Right atrium auricular region (tissue), 2 donors: ENCODE data around the gene PHKB. TPM values are rescaled to one million over a fixed set of nuclear protein-coding genes. Genes with fewer than 3 reads are reported as not detected.

Experiments used
- DNase-seq: peaks from one replicate; pipeline ENCODE4 v3.0.0-alpha.2; 2019; ENCODE audit warnings: low spot score
- H3K27ac ChIP-seq, 2 donors: fragments of 200-600 bp; sonication (generic); 1 replicate in 1 of 2; 2 replicates in 1 of 2; pipeline ENCODE4 v1.5.1; 2016 to 2019
- H3K27me3 ChIP-seq, 2 donors: fragments of 200-600 bp; sonication (generic); one replicate each; pipeline versions ENCODE4 v1.5.1 to v1.6.0; 2017 to 2019
- H3K36me3 ChIP-seq: fragments of 200-600 bp; sonication (generic); one replicate; pipeline ENCODE4 v1.5.1; 2016
- H3K4me1 ChIP-seq, 2 donors: fragments of 200-600 bp; sonication (generic); one replicate each; pipeline versions ENCODE4 v1.5.1 to v1.6.0; 2017 to 2019
- H3K4me3 ChIP-seq, 2 donors: fragments of 200-600 bp; sonication (generic); 1 replicate in 1 of 2; 2 replicates in 1 of 2; pipeline ENCODE4 v1.5.1; 2017 to 2019; ENCODE audit warnings: mild to moderate bottlenecking in 1 of 2, moderate library complexity in 1 of 2
- H3K9me3 ChIP-seq, 2 donors: fragments of 200-600 bp; sonication (generic); one replicate each; pipeline ENCODE4 v1.5.1; 2019
- CTCF ChIP-seq, 2 donors: fragments of 200-600 bp; sonication (generic); IDR thresholded peaks; one replicate each; pipeline ENCODE4 v1.5.1; 2019; ENCODE audit warnings: antibody characterized with exemption in 2 of 2
- total RNA-seq, 2 donors: library from RNA; depleted of rRNA; stranded (reverse); fragments of >200 nt; gene quantifications; one replicate each; pipeline ENCODE4 v1.1.0, GENCODE V29; 2016

Gene PHKB
- total RNA-seq, 2 donors from 2014 or later = 43.4 to 43.7 TPM

- peaks cover 0 to 23% of the 10 kb centered on the region in 2 donors for H3K4me1 ChIP-seq
- no peaks in the 10 kb centered on the region for H3K9me3 ChIP-seq
- H3K4me3 ChIP-seq = no peak overlapping the region
- no peak for DNase-seq
- no peaks in the 10 kb centered on the region for H3K27me3 ChIP-seq
- no peaks in the 10 kb centered on the region for H3K36me3 ChIP-seq
- H3K27ac ChIP-seq = no peak overlapping the region
- no peak for TF ChIP-seq CTCF (IDR thresholded peaks at IDR 0.05)
Measured at GRCh38 chr16:47473792-47474191, 12.7 kb downstream of the PHKB start.

GRCh38 chr16:47475786-47476185, 14.7 kb downstream of the PHKB start:
- no peaks in the 10 kb centered on the region for H3K27me3 ChIP-seq
- no peak for TF ChIP-seq CTCF (IDR thresholded peaks at IDR 0.05)
- DNase-seq = no peak
- no peaks in the 10 kb centered on the region for H3K36me3 ChIP-seq
- H3K4me3 ChIP-seq = no peak overlapping the region
- H3K4me1 ChIP-seq = peaks cover 0 to 27% of the 10 kb centered on the region in 2 donors
- no peaks in the 10 kb centered on the region for H3K9me3 ChIP-seq
- H3K27ac ChIP-seq = peak overlapping the region; percentile 26 to 64

- TF ChIP-seq CTCF (IDR thresholded peaks at IDR 0.05) = no peak
- no peak for DNase-seq
- Histone ChIP-seq H3K36me3 (no peaks in the 10 kb centered on the region), H3K27ac (no peak overlapping the region), H3K9me3 (no peaks in the 10 kb centered on the region), H3K4me1 (peaks cover 0 to 27% of the 10 kb centered on the region in 2 donors), H3K4me3 (no peak overlapping the region), H3K27me3 (no peaks in the 10 kb centered on the region)
Measured at GRCh38 chr16:47476654-47477345, 15.7 kb downstream of the PHKB start.

- Histone ChIP-seq H3K27ac (no peak overlapping the region), H3K9me3 (no peaks in the 10 kb centered on the region), H3K27me3 (no peaks in the 10 kb centered on the region), H3K4me1 (peaks cover 0 to 27% of the 10 kb centered on the region in 2 donors), H3K4me3 (no peak overlapping the region), H3K36me3 (no peaks in the 10 kb centered on the region)
- no peak for DNase-seq
- no peak for TF ChIP-seq CTCF (IDR thresholded peaks at IDR 0.05)
Measured at GRCh38 chr16:47477679-47478078, 16.5 kb downstream of the PHKB start.

GRCh38 chr16:47480410-47480809, 19.3 kb downstream of the PHKB start:
- peaks cover 0 to 22% of the 10 kb centered on the region in 2 donors for H3K4me1 ChIP-seq
- no peaks in the 10 kb centered on the region for H3K36me3 ChIP-seq
- no peaks in the 10 kb centered on the region for H3K27me3 ChIP-seq
- no peak for TF ChIP-seq CTCF (IDR thresholded peaks at IDR 0.05)
- H3K9me3 ChIP-seq = no peaks in the 10 kb centered on the region
- DNase-seq = no peak
- no peak overlapping the region for H3K4me3 ChIP-seq
- H3K27ac ChIP-seq = no peak overlapping the region
